Panc1 (cell line): ENCODE data around the gene NPLOC4. TPM values are rescaled to one million over a fixed set of nuclear protein-coding genes. Genes with fewer than 3 reads are reported as not detected.

Experiments
- ATAC-seq: fragments of 200-7000 bp; cut with Tn5 transposase; 2 replicates; pipeline ENCODE4 v1.9.1; 2020; ENCODE audit warnings: mild to moderate bottlenecking, moderate library complexity
- BruUV-seq: library from RNA; stranded (reverse); fragments of 400-500 nt; replicated peaks from 2 replicates; lab custom pipeline; 2021; lab: Mats Ljungman, UMichigan
- CTCF ChIA-PET: fragments of 300-600 bp; sonication (Branson Sonifier 250); formaldehyde crosslinking; loops from one replicate; lab custom pipeline; 2022; ENCODE audit warnings: antibody characterized with exemption; lab: Charles Lee
- POLR2A ChIA-PET: fragments of 300-600 bp; sonication (Branson Sonifier 250); formaldehyde crosslinking; loops from one replicate; lab custom pipeline; 2022; ENCODE audit warnings: antibody characterized with exemption; lab: Charles Lee
- DNase-seq: peaks from one replicate; pipeline ENCODE4 v3.0.0-alpha.2; 2010; ENCODE audit warnings: low read depth, low spot score
- H3K27ac ChIP-seq: 2 replicates; pipeline ENCODE4 v1.5.1; 2011; ENCODE audit warnings: mild to moderate bottlenecking, low read length, inconsistent platforms
- H3K27me3 ChIP-seq: fragments of 200-500 bp; sonication (Bioruptor generic); 2 replicates; pipeline ENCODE4 v1.6.0; 2014; ENCODE audit warnings: low read length, inconsistent platforms; ENCODE audit not compliant: control insufficient read depth, insufficient read depth
- H3K36me3 ChIP-seq: fragments of 200-500 bp; sonication (Bioruptor generic); 2 replicates; pipeline ENCODE4 v1.5.1; 2014; ENCODE audit warnings: inconsistent platforms, mild to moderate bottlenecking, low read length, moderate library complexity; ENCODE audit not compliant: control insufficient read depth, insufficient read depth
- H3K4me1 ChIP-seq: 2 replicates; pipeline ENCODE4 v1.5.1; 2011; ENCODE audit warnings: inconsistent platforms, mild to moderate bottlenecking, low read length, moderate library complexity; ENCODE audit not compliant: control insufficient read depth, insufficient read depth
- H3K4me3 ChIP-seq, 2 experiments: 2 replicates each; pipeline ENCODE4 v1.5.1; 2011 to 2012; ENCODE audit warnings: low read depth in 2 of 2, low read length in 2 of 2, mild to moderate bottlenecking in 2 of 2, inconsistent platforms in 1 of 2, moderate library complexity in 1 of 2
- H3K9me3 ChIP-seq: fragments of 200-500 bp; sonication (Bioruptor generic); 2 replicates; pipeline ENCODE4 v1.5.1; 2014; ENCODE audit warnings: low read depth, mild to moderate bottlenecking, inconsistent platforms, low read length, moderate library complexity; ENCODE audit not compliant: control insufficient read depth, insufficient read depth
- POLR2AphosphoS5 ChIP-seq: IDR thresholded peaks from 2 replicates; pipeline ENCODE4 v1.6.1; 2012; ENCODE audit warnings: mild to moderate bottlenecking, low read depth, low read length, moderate library complexity
- SIN3A ChIP-seq: IDR thresholded peaks from 2 replicates; pipeline ENCODE4 v1.6.1; 2012; ENCODE audit warnings: low read depth, mild to moderate bottlenecking, low read length, moderate library complexity, borderline replicate concordance; ENCODE audit not compliant: insufficient read depth
- TCF7L2 ChIP-seq: IDR thresholded peaks from 2 replicates; pipeline ENCODE4 v1.6.1; 2011; ENCODE audit warnings: mild to moderate bottlenecking, low read depth, low read length, inconsistent platforms
- in situ Hi-C: cut with HindIII; loops from 2 replicates; pipeline ENCODE4 v1.10.0; 2016; ENCODE audit warnings: low sequenced_read_pairs, low pct_unique_long_range_greater_than_20kb
- intact Hi-C: fragments of 100-400 bp; cut with micrococcal nuclease; formaldehyde crosslinking; loops from one replicate; pipeline ENCODE4 v1.10.0; 2022; ENCODE audit not compliant: unreplicated experiment
- total RNA-seq: library from RNA; stranded (reverse); gene quantifications from one replicate; pipeline ENCODE4 v1.2.1, GENCODE V29; 2021; ENCODE audit not compliant: unreplicated experiment
- TF ChIP-seq, protein P1 (sequence below): fragments of 450-650 bp; IDR thresholded peaks from 2 replicates; pipeline ENCODE4 v1.5.1; 2017; ENCODE audit warnings: mild to moderate bottlenecking
- TF ChIP-seq, protein P2 (sequence below), 2 experiments: IDR thresholded peaks; 2 replicates each; pipeline ENCODE4 v1.6.1; 2011 to 2012; ENCODE audit warnings: low read depth in 2 of 2, control low read depth in 1 of 2, low read length in 1 of 2, mild to moderate bottlenecking in 1 of 2, moderate library complexity in 1 of 2; ENCODE audit not compliant: insufficient read depth in 1 of 2

Gene NPLOC4
- total RNA-seq, 1 experiment from 2014 or later: 246 TPM

DNA sequence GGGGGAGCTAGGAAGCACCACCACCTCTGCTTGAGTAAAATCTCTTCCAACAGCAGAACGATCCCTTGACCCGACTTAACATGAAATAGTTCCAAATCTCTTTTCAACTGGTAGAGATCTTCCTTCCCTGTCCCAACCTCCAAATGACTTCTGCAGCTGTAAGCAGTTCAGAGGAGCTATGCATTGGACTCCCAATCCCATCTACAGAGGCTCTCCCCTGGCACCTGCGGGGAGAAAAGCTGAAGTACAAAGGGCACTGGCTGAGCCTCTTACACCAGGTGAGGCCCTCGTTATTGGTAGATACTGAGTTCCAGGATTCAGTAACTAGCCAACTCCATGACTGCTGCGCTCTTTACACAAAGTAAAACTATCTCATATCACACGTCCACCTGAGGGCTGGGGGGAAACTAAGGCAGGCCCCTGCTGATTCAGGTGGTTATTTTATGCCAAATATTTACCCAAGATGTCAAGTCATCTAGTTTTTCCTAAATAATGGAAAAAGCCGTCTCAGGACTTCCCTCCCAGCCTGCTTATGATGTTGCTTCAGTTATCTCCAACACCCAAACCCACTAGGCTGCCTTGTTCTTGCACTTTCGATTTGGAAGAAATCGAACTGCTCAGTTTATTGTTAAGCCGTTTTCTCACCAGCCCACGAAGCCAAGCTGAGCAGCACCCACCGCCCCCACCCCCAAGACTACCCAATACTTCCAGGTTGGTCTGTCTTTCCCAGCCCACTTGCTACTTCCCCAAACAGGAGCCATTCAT lies 127.5 kb downstream of the NPLOC4 start:
- POLR2A ChIA-PET: interaction anchor here (0.6 to 1.2 kb wide), 3 partner anchors 10 to 114 kb away, joined by 4 to 8 read pairs (median 5); partner anchors contain the start of gene BAHCC1
- H3K27me3 ChIP-seq: no peaks in the 10 kb centered on the region
- CTCF ChIA-PET: no interaction called here
- no TSS peak for BruUV-seq
- H3K9me3 ChIP-seq: no peaks in the 10 kb centered on the region
- H3K27ac ChIP-seq: peak overlapping the region; percentile 87
- TF ChIP-seq, protein P1, sequence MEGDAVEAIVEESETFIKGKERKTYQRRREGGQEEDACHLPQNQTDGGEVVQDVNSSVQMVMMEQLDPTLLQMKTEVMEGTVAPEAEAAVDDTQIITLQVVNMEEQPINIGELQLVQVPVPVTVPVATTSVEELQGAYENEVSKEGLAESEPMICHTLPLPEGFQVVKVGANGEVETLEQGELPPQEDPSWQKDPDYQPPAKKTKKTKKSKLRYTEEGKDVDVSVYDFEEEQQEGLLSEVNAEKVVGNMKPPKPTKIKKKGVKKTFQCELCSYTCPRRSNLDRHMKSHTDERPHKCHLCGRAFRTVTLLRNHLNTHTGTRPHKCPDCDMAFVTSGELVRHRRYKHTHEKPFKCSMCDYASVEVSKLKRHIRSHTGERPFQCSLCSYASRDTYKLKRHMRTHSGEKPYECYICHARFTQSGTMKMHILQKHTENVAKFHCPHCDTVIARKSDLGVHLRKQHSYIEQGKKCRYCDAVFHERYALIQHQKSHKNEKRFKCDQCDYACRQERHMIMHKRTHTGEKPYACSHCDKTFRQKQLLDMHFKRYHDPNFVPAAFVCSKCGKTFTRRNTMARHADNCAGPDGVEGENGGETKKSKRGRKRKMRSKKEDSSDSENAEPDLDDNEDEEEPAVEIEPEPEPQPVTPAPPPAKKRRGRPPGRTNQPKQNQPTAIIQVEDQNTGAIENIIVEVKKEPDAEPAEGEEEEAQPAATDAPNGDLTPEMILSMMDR: no peak
- TF ChIP-seq, protein P2, sequence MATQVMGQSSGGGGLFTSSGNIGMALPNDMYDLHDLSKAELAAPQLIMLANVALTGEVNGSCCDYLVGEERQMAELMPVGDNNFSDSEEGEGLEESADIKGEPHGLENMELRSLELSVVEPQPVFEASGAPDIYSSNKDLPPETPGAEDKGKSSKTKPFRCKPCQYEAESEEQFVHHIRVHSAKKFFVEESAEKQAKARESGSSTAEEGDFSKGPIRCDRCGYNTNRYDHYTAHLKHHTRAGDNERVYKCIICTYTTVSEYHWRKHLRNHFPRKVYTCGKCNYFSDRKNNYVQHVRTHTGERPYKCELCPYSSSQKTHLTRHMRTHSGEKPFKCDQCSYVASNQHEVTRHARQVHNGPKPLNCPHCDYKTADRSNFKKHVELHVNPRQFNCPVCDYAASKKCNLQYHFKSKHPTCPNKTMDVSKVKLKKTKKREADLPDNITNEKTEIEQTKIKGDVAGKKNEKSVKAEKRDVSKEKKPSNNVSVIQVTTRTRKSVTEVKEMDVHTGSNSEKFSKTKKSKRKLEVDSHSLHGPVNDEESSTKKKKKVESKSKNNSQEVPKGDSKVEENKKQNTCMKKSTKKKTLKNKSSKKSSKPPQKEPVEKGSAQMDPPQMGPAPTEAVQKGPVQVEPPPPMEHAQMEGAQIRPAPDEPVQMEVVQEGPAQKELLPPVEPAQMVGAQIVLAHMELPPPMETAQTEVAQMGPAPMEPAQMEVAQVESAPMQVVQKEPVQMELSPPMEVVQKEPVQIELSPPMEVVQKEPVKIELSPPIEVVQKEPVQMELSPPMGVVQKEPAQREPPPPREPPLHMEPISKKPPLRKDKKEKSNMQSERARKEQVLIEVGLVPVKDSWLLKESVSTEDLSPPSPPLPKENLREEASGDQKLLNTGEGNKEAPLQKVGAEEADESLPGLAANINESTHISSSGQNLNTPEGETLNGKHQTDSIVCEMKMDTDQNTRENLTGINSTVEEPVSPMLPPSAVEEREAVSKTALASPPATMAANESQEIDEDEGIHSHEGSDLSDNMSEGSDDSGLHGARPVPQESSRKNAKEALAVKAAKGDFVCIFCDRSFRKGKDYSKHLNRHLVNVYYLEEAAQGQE (IDR thresholded peaks at IDR 0.05; ENCODE audit: insufficient read depth in 1 of 2, low read depth in 2 of 2, low read length in 1 of 2): no peak
- no peak; the same call in 1 of the 2 replicates for TF ChIP-seq SIN3A
- TF ChIP-seq TCF7L2: no peak
- TF ChIP-seq POLR2AphosphoS5: peak; percentile 43
- peaks cover 13% of the 10 kb centered on the region for H3K4me1 ChIP-seq
- DNase-seq (no peak), ATAC-seq (no peak)
- in situ Hi-C loops: no loop called here
- intact Hi-C loops: no loop called here
- H3K4me3 ChIP-seq: peak overlapping the region; percentile 67 to 100
- peaks cover 31% of the 10 kb centered on the region for H3K36me3 ChIP-seq

DNA sequence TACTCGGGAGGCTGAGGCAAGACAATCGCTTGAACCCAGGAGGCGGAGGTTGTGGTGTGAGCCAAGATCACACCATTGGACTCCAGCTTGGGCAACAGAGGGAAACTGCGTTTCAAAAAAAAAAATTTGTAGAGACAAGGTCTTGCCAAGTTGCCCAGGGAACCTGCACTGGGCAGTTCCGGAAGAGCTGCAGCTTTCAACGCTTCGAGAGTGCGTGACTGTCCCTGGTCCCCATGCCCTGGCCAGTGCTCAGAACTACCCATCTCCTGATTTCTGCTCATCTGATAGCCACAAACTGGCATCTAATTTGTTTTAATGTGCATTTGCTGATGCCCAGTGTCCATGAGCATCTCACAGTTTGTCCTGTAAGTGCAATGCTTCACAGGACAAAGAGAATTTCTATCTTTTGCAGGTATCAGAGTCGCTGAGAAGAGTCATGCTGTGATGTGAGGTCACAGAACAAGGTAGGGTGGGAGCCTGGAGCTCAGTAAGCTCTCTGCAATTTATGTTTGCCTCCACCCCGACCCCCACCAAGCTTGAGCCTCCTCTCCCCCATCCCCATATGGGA lies 128.2 kb downstream of the NPLOC4 start:
- CTCF ChIA-PET: interaction anchor here (0.6 kb wide), 1 partner anchor 80 kb away, joined by 3 read pairs; no protein-coding TSS in a partner anchor
- DNase-seq: no peak

More for the DNA sequence above, 128.2 kb downstream of the NPLOC4 start:
- POLR2A ChIA-PET: interaction anchor here (0.6 to 1.2 kb wide), 8 partner anchors 9 to 273 kb away, joined by 4 to 20 read pairs (median 8); partner anchors contain the start of gene BAHCC1
- ATAC-seq: peak; percentile 7; the same call in 1 of the 2 replicates
- Histone ChIP-seq H3K27ac (peak overlapping the region; percentile 87), H3K36me3 (peaks cover 31% of the 10 kb centered on the region), H3K4me1 (peaks cover 13% of the 10 kb centered on the region), H3K9me3 (no peaks in the 10 kb centered on the region), H3K27me3 (no peaks in the 10 kb centered on the region), H3K4me3 (peak overlapping the region; percentile 67 to 100)
- intact Hi-C loops (no loop called here), in situ Hi-C loops (no loop called here)
- BruUV-seq: no TSS peak
- TF ChIP-seq POLR2AphosphoS5: peak; percentile 90
- TF ChIP-seq, protein P2 (IDR thresholded peaks at IDR 0.05; ENCODE audit: insufficient read depth in 1 of 2, low read depth in 2 of 2, low read length in 1 of 2): no peak
- TF ChIP-seq, protein P1: no peak
- peak; percentile 42; the same call in 1 of the 2 replicates for TF ChIP-seq SIN3A
